Fibroblast of lung (primary cell): ENCODE measurements around the gene PRKX. TPM values are rescaled to one million over a fixed set of nuclear protein-coding genes. Genes with fewer than 3 reads are reported as not detected.

Experiments
- DNase-seq, 2 donors: peaks; one replicate each; pipeline versions ENCODE4 v3.0.0 to v3.0.0-alpha.2; 2010; ENCODE audit warnings: low read depth in 2 of 2
- H2AFZ ChIP-seq: 2 replicates; pipeline ENCODE4 v1.5.1; 2012; ENCODE audit warnings: low read length, control low read depth, inconsistent platforms
- H3K27ac ChIP-seq: 2 replicates; pipeline ENCODE4 v1.5.1; 2011; ENCODE audit warnings: low read length, control low read depth; ENCODE audit not compliant: insufficient read depth
- H3K27me3 ChIP-seq: 2 replicates; pipeline ENCODE4 v1.5.1; 2011; ENCODE audit warnings: mild to moderate bottlenecking, low read length; ENCODE audit not compliant: control insufficient read depth, insufficient read depth
- H3K36me3 ChIP-seq: 2 replicates; pipeline ENCODE4 v1.5.1; 2011; ENCODE audit warnings: low read length; ENCODE audit not compliant: control insufficient read depth, insufficient read depth
- H3K4me1 ChIP-seq: 2 replicates; pipeline ENCODE4 v1.5.1; 2011; ENCODE audit warnings: low read length; ENCODE audit not compliant: control insufficient read depth, insufficient read depth; ENCODE audit errors: extremely low read depth
- H3K4me2 ChIP-seq: 2 replicates; pipeline ENCODE4 v1.5.1; 2011; ENCODE audit warnings: low read length, control low read depth; ENCODE audit not compliant: insufficient read depth; ENCODE audit errors: extremely low read depth
- H3K4me3 ChIP-seq, 4 experiments: fragments of 200-600 bp in 1 of 4; sonication (generic) in 1 of 4; replicated peaks in 1 of 4; 2 replicates each; pipeline ENCODE4 v1.5.1; 2011 to 2016; ENCODE audit warnings: low read length in 4 of 4, low read depth in 3 of 4, mild to moderate bottlenecking in 3 of 4, control low read depth in 2 of 4, inconsistent platforms in 1 of 4, mixed read lengths in 1 of 4; ENCODE audit not compliant: insufficient read depth in 1 of 4; ENCODE audit errors: control extremely low read depth in 1 of 4
- H3K79me2 ChIP-seq: 2 replicates; pipeline ENCODE4 v1.5.1; 2012; ENCODE audit warnings: mild to moderate bottlenecking, low read length, inconsistent platforms; ENCODE audit not compliant: control insufficient read depth, insufficient read depth
- H3K9ac ChIP-seq: 2 replicates; pipeline ENCODE4 v1.5.1; 2011; ENCODE audit warnings: mild to moderate bottlenecking, low read length, control low read depth; ENCODE audit not compliant: insufficient read depth
- H3K9me3 ChIP-seq: 2 replicates; pipeline ENCODE4 v1.5.1; 2012; ENCODE audit warnings: low read depth, low read length; ENCODE audit not compliant: control insufficient read depth, insufficient read depth
- H4K20me1 ChIP-seq: 2 replicates; pipeline ENCODE4 v1.5.1; 2011; ENCODE audit warnings: low read length; ENCODE audit not compliant: control insufficient read depth, insufficient read depth; ENCODE audit errors: extremely low read depth
- EZH2 ChIP-seq: IDR thresholded peaks from 2 replicates; pipeline ENCODE4 v1.5.1; 2012; ENCODE audit warnings: low read length, control low read depth, mild to moderate bottlenecking; ENCODE audit errors: missing control alignments
- polyA plus RNA-seq, 2 donors: library from polyadenylated mRNA; depleted of rRNA in 1 of 2; stranded (reverse) in 1 of 2; unstranded in 1 of 2; fragments of >200 nt; gene quantifications; 2 replicates each; pipeline ENCODE4 v1.2.1, GENCODE V29; 2011 to 2012; ENCODE audit warnings: missing spikeins in 1 of 2
- total RNA-seq: library from RNA; depleted of rRNA; stranded (reverse); fragments of >200 nt; gene quantifications from 2 replicates; pipeline ENCODE4 v1.2.1, GENCODE V29; 2014
- TF ChIP-seq, protein P1 (sequence below), 2 donors: IDR thresholded peaks in 1 of 2; conservative IDR thresholded peaks in 1 of 2; 1 replicate in 1 of 2; 2 replicates in 1 of 2; pipeline ENCODE4 v1.5.1; 2011 to 2012; ENCODE audit warnings: low read length in 2 of 2, control low read depth in 1 of 2, inconsistent platforms in 1 of 2, low read depth in 1 of 2, mild to moderate bottlenecking in 1 of 2

PRKX gene
- total and polyA plus RNA-seq, 2 donors (not counting 1 experiment from before 2014, with no cell fraction given): 11.3 to 19.3 TPM

DNA sequence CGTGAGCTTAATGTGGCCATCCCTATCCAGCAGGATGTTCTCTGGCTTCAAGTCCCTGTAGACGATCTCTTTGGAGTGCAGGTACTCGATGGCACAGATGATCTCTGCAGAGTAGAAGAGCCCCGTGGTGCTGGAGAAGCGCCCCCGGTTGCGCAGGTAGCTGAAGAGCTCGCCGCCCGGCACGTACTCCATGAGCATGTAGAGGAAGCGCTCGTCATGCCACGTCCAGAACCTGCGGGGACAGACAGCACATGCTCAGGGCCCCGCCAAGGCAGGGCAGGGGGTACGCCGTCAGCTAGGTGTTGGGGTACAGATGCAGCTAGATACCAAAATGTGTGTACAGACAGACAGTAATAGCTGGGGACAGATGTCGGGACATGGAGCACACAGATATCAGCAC, 58.3 kb downstream of the PRKX start:
- no peaks in the 10 kb centered on the region for H3K36me3 ChIP-seq
- no peaks in the 10 kb centered on the region for H3K9me3 ChIP-seq
- no peak overlapping the region for H3K9ac ChIP-seq
- H3K79me2 ChIP-seq: no peaks in the 10 kb centered on the region
- H3K4me2 ChIP-seq: no peak overlapping the region
- H3K4me1 ChIP-seq: no peaks in the 10 kb centered on the region
- H2AFZ ChIP-seq: no peak overlapping the region
- TF ChIP-seq, protein P1, sequence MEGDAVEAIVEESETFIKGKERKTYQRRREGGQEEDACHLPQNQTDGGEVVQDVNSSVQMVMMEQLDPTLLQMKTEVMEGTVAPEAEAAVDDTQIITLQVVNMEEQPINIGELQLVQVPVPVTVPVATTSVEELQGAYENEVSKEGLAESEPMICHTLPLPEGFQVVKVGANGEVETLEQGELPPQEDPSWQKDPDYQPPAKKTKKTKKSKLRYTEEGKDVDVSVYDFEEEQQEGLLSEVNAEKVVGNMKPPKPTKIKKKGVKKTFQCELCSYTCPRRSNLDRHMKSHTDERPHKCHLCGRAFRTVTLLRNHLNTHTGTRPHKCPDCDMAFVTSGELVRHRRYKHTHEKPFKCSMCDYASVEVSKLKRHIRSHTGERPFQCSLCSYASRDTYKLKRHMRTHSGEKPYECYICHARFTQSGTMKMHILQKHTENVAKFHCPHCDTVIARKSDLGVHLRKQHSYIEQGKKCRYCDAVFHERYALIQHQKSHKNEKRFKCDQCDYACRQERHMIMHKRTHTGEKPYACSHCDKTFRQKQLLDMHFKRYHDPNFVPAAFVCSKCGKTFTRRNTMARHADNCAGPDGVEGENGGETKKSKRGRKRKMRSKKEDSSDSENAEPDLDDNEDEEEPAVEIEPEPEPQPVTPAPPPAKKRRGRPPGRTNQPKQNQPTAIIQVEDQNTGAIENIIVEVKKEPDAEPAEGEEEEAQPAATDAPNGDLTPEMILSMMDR (conservative IDR thresholded peaks at IDR 0.05 in 1 of 2, IDR thresholded peaks at IDR 0.05 in 1 of 2; ENCODE audit: low read depth in 1 of 2, low read length in 2 of 2): no peak
- TF ChIP-seq EZH2: no peak
- H4K20me1 ChIP-seq: no peaks in the 10 kb centered on the region
- no peak overlapping the region for H3K4me3 ChIP-seq
- no peak for DNase-seq
- H3K27ac ChIP-seq: no peak overlapping the region
- no peaks in the 10 kb centered on the region for H3K27me3 ChIP-seq

DNA sequence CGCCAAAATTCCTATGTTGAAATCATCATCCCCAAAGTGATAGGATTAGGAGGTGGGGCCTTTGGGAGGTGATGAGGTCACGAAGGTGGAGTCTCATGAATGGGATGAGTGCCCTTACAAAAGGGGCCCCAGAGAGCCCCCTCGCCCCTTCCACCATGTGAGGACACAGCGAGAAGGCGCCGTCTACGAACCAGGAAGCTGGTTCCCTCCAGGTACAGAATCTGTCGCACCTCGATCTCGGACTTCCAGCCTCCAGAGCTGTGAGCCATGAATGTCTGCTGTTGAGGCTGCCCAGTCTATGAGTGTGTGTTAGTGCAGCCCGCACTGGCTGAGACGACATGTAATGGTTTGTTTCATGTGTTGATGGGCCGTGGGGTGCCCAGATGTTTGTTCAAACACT, 60.3 kb downstream of the PRKX start:
- no peak overlapping the region for H2AFZ ChIP-seq
- H3K27ac ChIP-seq: no peak overlapping the region
- TF ChIP-seq, protein P1 (conservative IDR thresholded peaks at IDR 0.05 in 1 of 2, IDR thresholded peaks at IDR 0.05 in 1 of 2; ENCODE audit: low read depth in 1 of 2, low read length in 2 of 2): no peak
- TF ChIP-seq EZH2: no peak
- H3K79me2 ChIP-seq: no peaks in the 10 kb centered on the region
- H3K4me3 ChIP-seq: no peak overlapping the region
- no peak overlapping the region for H3K9ac ChIP-seq
- H3K4me2 ChIP-seq: no peak overlapping the region
- no peaks in the 10 kb centered on the region for H3K36me3 ChIP-seq
- no peaks in the 10 kb centered on the region for H4K20me1 ChIP-seq
- no peaks in the 10 kb centered on the region for H3K4me1 ChIP-seq
- H3K9me3 ChIP-seq: no peaks in the 10 kb centered on the region
- DNase-seq: no peak
- no peaks in the 10 kb centered on the region for H3K27me3 ChIP-seq

DNA sequence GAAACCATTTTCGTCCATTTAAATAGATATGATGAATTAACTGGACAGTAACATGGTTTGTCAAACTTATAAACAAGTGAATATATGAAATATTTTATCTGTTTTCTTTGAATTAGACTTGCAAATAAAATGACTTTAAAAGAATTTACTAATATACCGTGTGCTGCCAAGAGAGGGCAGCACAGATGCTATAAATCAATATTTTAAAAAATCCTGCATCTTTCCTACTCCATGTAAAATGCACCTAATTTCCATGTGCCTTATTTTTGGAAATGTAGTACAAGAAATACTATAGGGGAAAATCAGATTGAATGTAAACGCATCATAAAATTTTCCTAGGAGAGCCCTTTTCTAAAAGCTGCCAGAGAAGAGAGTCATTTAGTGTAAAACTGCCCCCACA, 62.2 kb downstream of the PRKX start:
- no peaks in the 10 kb centered on the region for H4K20me1 ChIP-seq
- TF ChIP-seq EZH2: no peak
- TF ChIP-seq, protein P1 (conservative IDR thresholded peaks at IDR 0.05 in 1 of 2, IDR thresholded peaks at IDR 0.05 in 1 of 2; ENCODE audit: low read depth in 1 of 2, low read length in 2 of 2): peak; percentile 33 to 34
- DNase-seq: peak; percentile 21 to 54

More for the DNA sequence above, 62.2 kb downstream of the PRKX start:
- no peak overlapping the region for H2AFZ ChIP-seq
- no peaks in the 10 kb centered on the region for H3K9me3 ChIP-seq
- no peaks in the 10 kb centered on the region for H3K79me2 ChIP-seq
- no peak overlapping the region for H3K27ac ChIP-seq
- no peaks in the 10 kb centered on the region for H3K4me1 ChIP-seq
- H3K4me2 ChIP-seq: no peak overlapping the region
- H3K4me3 ChIP-seq: no peak overlapping the region
- no peak overlapping the region for H3K9ac ChIP-seq
- H3K36me3 ChIP-seq: no peaks in the 10 kb centered on the region
- H3K27me3 ChIP-seq: no peaks in the 10 kb centered on the region
